ENCODE data around the gene APBB3.

DNA sequence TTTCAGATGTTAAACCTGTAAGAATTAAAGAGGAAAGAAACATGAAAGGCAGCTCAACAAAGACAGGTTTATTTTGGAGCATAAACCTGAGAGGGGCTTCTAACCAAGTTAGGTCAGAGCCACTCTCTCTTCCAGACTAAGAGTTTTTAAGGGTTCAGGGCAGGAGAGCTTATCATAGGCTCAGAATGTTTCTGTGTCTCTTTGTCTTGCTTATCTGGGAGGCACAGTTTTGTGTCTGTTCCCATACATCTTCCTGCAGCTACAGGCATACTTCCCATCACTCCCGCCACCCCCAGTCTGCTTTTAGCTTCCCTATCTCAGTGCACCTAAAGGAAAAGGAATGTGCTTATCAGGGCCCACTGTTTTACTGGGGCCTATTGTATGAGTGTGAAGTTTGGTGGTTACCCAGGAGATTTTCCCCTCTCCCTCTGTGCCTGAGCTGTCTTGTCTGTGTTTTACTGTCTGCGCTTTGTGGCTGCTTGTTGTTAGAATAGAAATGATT, 46.7 kb upstream of the APBB3 start:
- TF ChIP-seq EZH2phosphoT487 (IDR thresholded peaks at IDR 0.05; ENCODE audit: insufficient read depth, low read depth) (no peak), EZH2 (IDR thresholded peaks at IDR 0.05; ENCODE audit: insufficient read depth, poor library complexity, severe bottlenecking) (no peak)
